T-cell (primary cell): ENCODE measurements around the gene LMOD2. TPM values are rescaled to one million over a fixed set of nuclear protein-coding genes. Genes with fewer than 3 reads are reported as not detected.

Experiments used
- ATAC-seq, 4 experiments: fragments of 200-7000 bp in 3 of 4; fragments of 150-1000 bp in 1 of 4; cut with Tn5 transposase; replicated peaks in 1 of 4; 1 replicate in 3 of 4; 2 replicates in 1 of 4; pipeline ENCODE4 v1.10.0; 2021; ENCODE audit warnings: moderate library complexity in 3 of 4, mild to moderate bottlenecking in 2 of 4, moderate number of reproducible peaks in 1 of 4
- CTCF ChIA-PET, 2 donors: fragments of 300-600 bp; sonication (Branson Sonifier 250); formaldehyde crosslinking; loops; one replicate each; lab custom pipeline; 2022; ENCODE audit warnings: antibody characterized with exemption in 2 of 2; lab: Charles Lee
- POLR2A ChIA-PET, 2 donors: fragments of 300-600 bp; sonication (Branson Sonifier 250); formaldehyde crosslinking; loops; one replicate each; lab custom pipeline; 2022; ENCODE audit warnings: antibody characterized with exemption in 2 of 2; lab: Charles Lee
- DNase-seq, 35 experiments: peaks; one replicate each; pipeline versions ENCODE4 v3.0.0 to v3.0.0-alpha.2; 2013 to 2023
- H3K27ac ChIP-seq: one replicate; pipeline ENCODE4 v1.5.1; 2013; ENCODE audit warnings: low read length
- H3K27me3 ChIP-seq, 2 experiments: replicated peaks in 1 of 2; 1 replicate in 1 of 2; 2 replicates in 1 of 2; pipeline versions ENCODE4 v1.6.1 to v1.7.0; 2013; ENCODE audit warnings: low read length in 1 of 2, mixed read lengths in 1 of 2; ENCODE audit not compliant: control insufficient read depth in 2 of 2, insufficient read depth in 2 of 2; ENCODE audit errors: extremely low read depth in 1 of 2
- H3K36me3 ChIP-seq, 2 donors: 1 replicate in 1 of 2; 2 replicates in 1 of 2; pipeline versions ENCODE4 v1.6.1 to v1.7.0; 2013; ENCODE audit warnings: low read length in 1 of 2; ENCODE audit not compliant: control insufficient read depth in 2 of 2, insufficient read depth in 1 of 2; ENCODE audit errors: extremely low read depth in 1 of 2
- H3K4me1 ChIP-seq, 2 experiments: 1 replicate in 1 of 2; 2 replicates in 1 of 2; pipeline versions ENCODE4 v1.6.1 to v1.7.0; 2013; ENCODE audit warnings: low read length in 2 of 2, mixed read lengths in 1 of 2; ENCODE audit not compliant: insufficient read depth in 2 of 2, control insufficient read depth in 1 of 2; ENCODE audit errors: extremely low read depth in 1 of 2
- H3K4me3 ChIP-seq, 2 donors: 1 replicate in 1 of 2; 2 replicates in 1 of 2; pipeline versions ENCODE4 v1.5.1 to v1.7.0; 2013; ENCODE audit warnings: mild to moderate bottlenecking in 2 of 2, low read length in 1 of 2, moderate library complexity in 1 of 2; ENCODE audit not compliant: control insufficient read depth in 1 of 2; ENCODE audit errors: extremely low read depth in 1 of 2
- H3K9me3 ChIP-seq: 2 replicates; pipeline ENCODE4 v1.7.0; 2013
- H3K27ac Mint-ChIP-seq, 2 donors: one replicate each; pipeline ENCODE4 v1.8.0; 2020 to 2021; ENCODE audit warnings: mild to moderate bottlenecking in 2 of 2, mixed read lengths in 2 of 2
- H3K27me3 Mint-ChIP-seq, 2 donors: one replicate each; pipeline ENCODE4 v1.8.0; 2021 to 2022; ENCODE audit warnings: mixed read lengths in 2 of 2
- H3K36me3 Mint-ChIP-seq: one replicate; pipeline ENCODE4 v1.8.0; 2021; ENCODE audit warnings: mixed read lengths
- H3K4me1 Mint-ChIP-seq, 3 donors: one replicate each; pipeline ENCODE4 v1.8.0; 2020 to 2022; ENCODE audit warnings: mixed read lengths in 3 of 3, mild to moderate bottlenecking in 1 of 3
- H3K4me3 Mint-ChIP-seq, 3 donors: one replicate each; pipeline ENCODE4 v1.8.0; 2020 to 2022; ENCODE audit warnings: mild to moderate bottlenecking in 3 of 3, mixed read lengths in 3 of 3, moderate library complexity in 3 of 3
- H3K9me3 Mint-ChIP-seq, 3 donors: one replicate each; pipeline ENCODE4 v1.8.0; 2020 to 2022; ENCODE audit warnings: mixed read lengths in 3 of 3
- WGBS: methylation state at CpG from one replicate; pipeline ENCODE4 v1.1.5; 2013; ENCODE audit warnings: missing lambda C conversion rate; ENCODE audit not compliant: insufficient coverage; 5-methylcytosine and 5-hydroxymethylcytosine counted together
- total RNA-seq, 35 experiments: library from RNA in 6 of 35; stranded (reverse) in 6 of 35; fragments of 120-200 nt in 1 of 35; gene quantifications; one replicate each; pipeline versions ENCODE4 v1.2.1 to v1.2.4 and lab custom pipeline; 2013 to 2026

Gene LMOD2, protein sequence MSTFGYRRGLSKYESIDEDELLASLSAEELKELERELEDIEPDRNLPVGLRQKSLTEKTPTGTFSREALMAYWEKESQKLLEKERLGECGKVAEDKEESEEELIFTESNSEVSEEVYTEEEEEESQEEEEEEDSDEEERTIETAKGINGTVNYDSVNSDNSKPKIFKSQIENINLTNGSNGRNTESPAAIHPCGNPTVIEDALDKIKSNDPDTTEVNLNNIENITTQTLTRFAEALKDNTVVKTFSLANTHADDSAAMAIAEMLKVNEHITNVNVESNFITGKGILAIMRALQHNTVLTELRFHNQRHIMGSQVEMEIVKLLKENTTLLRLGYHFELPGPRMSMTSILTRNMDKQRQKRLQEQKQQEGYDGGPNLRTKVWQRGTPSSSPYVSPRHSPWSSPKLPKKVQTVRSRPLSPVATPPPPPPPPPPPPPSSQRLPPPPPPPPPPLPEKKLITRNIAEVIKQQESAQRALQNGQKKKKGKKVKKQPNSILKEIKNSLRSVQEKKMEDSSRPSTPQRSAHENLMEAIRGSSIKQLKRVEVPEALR
- total RNA-seq = not detected
- not detected for total RNA-seq (2013)
- total RNA-seq (lab: John Stamatoyannopoulos, UW) = 0 to 0.06 (median 0) reads per million in 29 experiments

- ATAC-seq = no peak
- no peak for DNase-seq
- POLR2A ChIA-PET = interaction anchor here in 1 of 2 donors (0.6 kb wide), 1 partner anchor 15 kb away, joined by 3 read pairs; no protein-coding TSS in a partner anchor
- CTCF ChIA-PET = interaction anchor here in 1 of 2 donors (0.6 kb wide), 1 partner anchor 72 kb away, joined by 5 read pairs; no protein-coding TSS in a partner anchor
- no peak within 1 kb of the TSS for H3K4me3 ChIP-seq
- peaks cover 5 to 11% of the 10 kb centered on the region in 2 donors for H3K27me3 Mint-ChIP-seq
- no peaks in the 10 kb centered on the region for H3K4me1 ChIP-seq
- H3K9me3 ChIP-seq = no peaks in the 10 kb centered on the region
- H3K9me3 Mint-ChIP-seq = no peaks in the 10 kb centered on the region
- no peaks in the 10 kb centered on the region for H3K36me3 ChIP-seq
- WGBS = 70% methylated on average over 5 of the region's 6 CpGs
- no peak within 1 kb of the TSS for H3K4me3 Mint-ChIP-seq
- no peak within 1 kb of the TSS for H3K27ac Mint-ChIP-seq
- H3K27ac ChIP-seq = no peak within 1 kb of the TSS
- H3K36me3 Mint-ChIP-seq = no peaks in the 10 kb centered on the region
- H3K27me3 ChIP-seq = peaks cover 0 to 5% of the 10 kb centered on the region in 2 experiments
- H3K4me1 Mint-ChIP-seq = no peaks in the 10 kb centered on the region
Measured at GRCh38 chr7:123655614-123656013, at the start of gene LMOD2. Gene LMOD2 (plus strand): TSS chr7:123655866. CDS start chr7:123655964, 98 bp downstream.

DNA sequence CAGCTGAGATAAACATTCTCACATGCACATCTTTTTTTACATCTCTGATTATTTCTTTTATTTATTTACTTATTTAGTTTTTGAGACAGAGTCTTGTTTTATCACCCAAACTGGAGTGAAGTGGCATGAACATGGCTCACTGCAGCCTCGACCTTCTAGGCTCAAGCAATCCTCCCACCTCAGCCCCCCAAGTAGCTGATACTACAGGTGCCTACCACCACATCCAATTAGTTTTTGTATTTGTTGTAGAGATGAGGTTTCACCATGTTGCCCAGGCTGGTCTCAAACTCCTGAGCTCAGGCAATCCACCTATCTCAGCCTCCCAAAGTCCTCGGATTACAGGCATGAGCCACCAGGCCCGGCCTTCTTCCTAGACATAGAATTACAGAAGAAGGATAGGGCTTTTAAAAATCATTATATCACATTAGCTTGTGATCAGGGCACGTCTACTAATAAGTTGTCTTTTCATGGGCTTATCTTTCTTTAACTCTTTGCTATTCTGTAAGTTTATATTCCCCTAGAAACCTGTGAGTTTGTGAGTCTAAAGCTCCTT is 48.2 kb upstream of the LMOD2 start:
- ChIA-PET POLR2A (interaction anchor here in 1 of 2 donors (0.6 kb wide), 1 partner anchor 127 kb away, joined by 3 read pairs; no protein-coding TSS in a partner anchor), CTCF (no interaction called here)
- no peaks in the 10 kb centered on the region for H3K9me3 ChIP-seq

GRCh38 chr7:123608991-123609882 is 46.4 kb upstream of the LMOD2 start:
- CTCF ChIA-PET = no interaction called here
- Mint-ChIP-seq H3K27ac (no peak overlapping the region), H3K4me1 (no peaks in the 10 kb centered on the region), H3K4me3 (no peak overlapping the region), H3K9me3 (peaks cover 0 to 1% (median 0%) of the 10 kb centered on the region in 3 donors), H3K36me3 (no peaks in the 10 kb centered on the region), H3K27me3 (peaks cover 13 to 25% of the 10 kb centered on the region in 2 donors)
- no peaks in the 10 kb centered on the region for H3K4me1 ChIP-seq
- no peak overlapping the region for H3K27ac ChIP-seq
- POLR2A ChIA-PET = no interaction called here
- no peaks in the 10 kb centered on the region for H3K36me3 ChIP-seq
- H3K4me3 ChIP-seq = no peak overlapping the region
- H3K9me3 ChIP-seq = no peaks in the 10 kb centered on the region
- WGBS = no CpG with 5 or more reads among the region's 5 CpGs
- ATAC-seq (no peak), DNase-seq (no peak)
- peaks cover 0 to 2% of the 10 kb centered on the region in 2 experiments for H3K27me3 ChIP-seq

More for the DNA sequence above, 48.2 kb upstream of the LMOD2 start:
- Histone ChIP-seq H3K4me1 (no peaks in the 10 kb centered on the region), H3K27me3 (peaks cover 2% of the 10 kb centered on the region in 2 experiments), H3K27ac (no peak overlapping the region), H3K4me3 (no peak overlapping the region), H3K36me3 (no peaks in the 10 kb centered on the region)
- no peak overlapping the region for H3K27ac Mint-ChIP-seq
- WGBS = no CpG with 5 or more reads among the region's 4 CpGs
- H3K4me3 Mint-ChIP-seq = no peak overlapping the region
- no peaks in the 10 kb centered on the region for H3K4me1 Mint-ChIP-seq
- ATAC-seq (no peak), DNase-seq (no peak)
- H3K36me3 Mint-ChIP-seq = no peaks in the 10 kb centered on the region
- H3K9me3 Mint-ChIP-seq = peaks cover 0 to 1% (median 0%) of the 10 kb centered on the region in 3 donors
- peaks cover 12 to 13% of the 10 kb centered on the region in 2 donors for H3K27me3 Mint-ChIP-seq

DNA sequence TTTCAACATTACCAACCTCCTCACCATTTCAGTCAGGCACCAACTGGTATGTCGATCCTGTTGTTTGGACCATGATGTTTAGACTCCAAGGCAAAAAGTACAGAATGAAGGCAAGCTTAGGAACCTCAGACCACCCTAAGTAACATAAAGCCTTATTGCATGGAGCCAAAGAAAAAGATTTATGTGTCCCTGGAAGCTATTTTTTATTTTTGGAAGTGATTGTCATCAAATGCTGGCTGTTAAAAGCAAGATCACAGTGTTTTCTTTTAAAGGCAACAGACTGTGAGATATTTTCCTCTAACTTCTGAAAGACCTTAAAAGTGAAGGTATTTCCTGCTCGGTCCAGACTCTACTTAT is 45.8 kb upstream of the LMOD2 start:
- no peaks in the 10 kb centered on the region for H3K36me3 ChIP-seq
- no peak for DNase-seq
- Mint-ChIP-seq H3K27ac (no peak overlapping the region), H3K4me1 (no peaks in the 10 kb centered on the region), H3K4me3 (no peak overlapping the region), H3K27me3 (peaks cover 13 to 25% of the 10 kb centered on the region in 2 donors), H3K9me3 (peaks cover 0 to 1% (median 0%) of the 10 kb centered on the region in 3 donors), H3K36me3 (no peaks in the 10 kb centered on the region)
- POLR2A ChIA-PET = no interaction called here
- ATAC-seq = no peak
- no peak overlapping the region for H3K4me3 ChIP-seq
- no peak overlapping the region for H3K27ac ChIP-seq
- whole genome bisulfite sequencing = no CpG with 5 or more reads among the region's 2 CpGs
- H3K4me1 ChIP-seq = no peaks in the 10 kb centered on the region
- H3K9me3 ChIP-seq = no peaks in the 10 kb centered on the region
- CTCF ChIA-PET = no interaction called here
- H3K27me3 ChIP-seq = peaks cover 0 to 2% of the 10 kb centered on the region in 2 experiments

DNA sequence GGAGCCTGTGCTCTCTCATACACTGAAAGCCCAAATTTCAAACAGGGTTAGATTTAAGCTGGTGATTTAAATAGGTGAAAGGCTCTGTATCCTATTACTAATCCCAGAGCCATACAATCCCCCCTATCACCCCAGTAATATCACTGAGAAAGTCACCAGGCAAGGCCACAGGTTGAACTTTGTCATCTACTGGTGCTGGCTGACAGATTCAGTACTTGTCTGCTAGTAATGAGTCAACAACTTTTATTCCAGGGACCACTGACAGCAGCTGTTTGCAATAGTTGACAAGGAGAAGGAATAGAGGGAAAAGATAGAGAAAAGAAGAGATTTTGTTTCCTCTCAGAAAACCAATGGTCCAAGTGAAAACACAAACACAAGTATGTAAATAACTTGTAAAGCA is 43.6 kb upstream of the LMOD2 start:
- DNase-seq (no peak), ATAC-seq (no peak)
- Histone ChIP-seq H3K27me3 (peaks cover 0 to 2% of the 10 kb centered on the region in 2 experiments), H3K36me3 (no peaks in the 10 kb centered on the region), H3K27ac (no peak overlapping the region), H3K4me3 (no peak overlapping the region), H3K4me1 (no peaks in the 10 kb centered on the region), H3K9me3 (no peaks in the 10 kb centered on the region)
- ChIA-PET CTCF (interaction anchor here in 1 of 2 donors (0.9 kb wide), 1 partner anchor 13 kb away, joined by 3 read pairs; no protein-coding TSS in a partner anchor), POLR2A (no interaction called here)
- H3K9me3 Mint-ChIP-seq = peaks cover 0 to 1% (median 0%) of the 10 kb centered on the region in 3 donors
- H3K27ac Mint-ChIP-seq = no peak overlapping the region
- H3K36me3 Mint-ChIP-seq = no peaks in the 10 kb centered on the region
- H3K27me3 Mint-ChIP-seq = peaks cover 8 to 25% of the 10 kb centered on the region in 2 donors
- H3K4me3 Mint-ChIP-seq = no peak overlapping the region
- H3K4me1 Mint-ChIP-seq = no peaks in the 10 kb centered on the region
